HG03097 (cell line): ENCODE results near the gene ZNF254.
"Not testable (repeated sequence)": the region's sequence is repeated elsewhere in the genome, so short reads cannot be mapped to it uniquely, and the experiment has no call there.

Experiments used
- ATAC-seq: cut with Tn5 transposase; IDR thresholded peaks from one replicate; pipeline ENCODE4 v1.9.1; 2021; ENCODE audit not compliant: unreplicated experiment, low FRiP score

Gene ZNF254

GRCh38 chr19:24069905-24070657, 16.9 kb upstream of the ZNF254 start:
- no peak for ATAC-seq

DNA sequence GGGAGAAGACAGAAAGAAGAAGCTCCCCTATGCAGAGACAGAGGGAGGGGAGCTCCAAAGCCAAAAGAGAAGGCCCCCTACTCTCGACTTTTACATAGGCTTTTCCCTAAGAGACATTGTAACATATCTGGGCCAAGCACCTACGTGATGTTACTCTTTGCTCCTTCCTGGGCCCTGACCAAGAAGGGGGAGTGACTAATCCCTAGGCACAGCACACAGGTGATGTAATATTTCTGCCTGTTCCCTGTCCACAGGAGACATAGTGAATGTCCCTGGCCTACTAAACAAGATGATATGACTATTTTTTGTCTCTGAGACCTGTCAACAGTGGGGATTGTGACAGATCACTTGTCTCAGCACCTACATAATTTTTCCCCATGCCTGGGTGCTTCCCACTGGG, 15.9 kb upstream of the ZNF254 start:
- no peak for ATAC-seq

DNA sequence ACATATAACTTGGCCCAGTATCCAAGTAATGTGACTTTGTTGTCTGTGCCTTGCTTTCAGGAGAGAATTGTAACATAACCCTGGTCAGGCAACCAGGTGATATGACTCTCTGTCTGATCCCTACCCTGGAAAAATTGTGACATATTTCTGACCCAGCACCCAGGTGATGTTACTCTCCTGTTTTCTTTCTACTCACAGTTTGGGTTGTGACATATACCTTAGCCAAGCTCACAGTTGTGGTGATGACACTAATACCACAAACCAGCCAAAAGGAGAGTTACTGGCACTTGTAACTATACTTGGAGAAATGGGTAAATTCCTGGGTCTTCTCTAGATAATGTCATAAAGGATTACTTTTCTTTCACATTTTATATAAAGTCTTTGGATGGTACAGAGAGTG, 14.3 kb upstream of the ZNF254 start:
- ATAC-seq: no peak

DNA sequence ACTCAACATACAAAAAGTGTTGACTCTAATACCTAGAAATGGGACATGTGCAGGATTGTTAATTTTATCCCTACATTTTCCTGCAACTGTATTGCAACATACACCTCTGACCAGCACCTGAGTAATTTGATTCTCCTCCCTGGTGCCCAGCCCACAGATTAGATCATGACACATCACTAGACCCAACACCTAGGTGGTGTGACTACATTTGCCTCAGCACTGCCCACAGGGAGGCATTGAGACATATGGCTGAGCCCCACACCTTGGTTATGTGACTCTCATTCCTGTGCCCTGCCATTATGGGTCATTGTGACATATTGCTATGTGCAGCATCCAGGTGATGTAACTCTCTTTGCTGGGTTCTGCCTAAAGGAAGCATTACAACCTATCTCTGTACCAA, 13.2 kb upstream of the ZNF254 start:
- ATAC-seq: no peak

DNA sequence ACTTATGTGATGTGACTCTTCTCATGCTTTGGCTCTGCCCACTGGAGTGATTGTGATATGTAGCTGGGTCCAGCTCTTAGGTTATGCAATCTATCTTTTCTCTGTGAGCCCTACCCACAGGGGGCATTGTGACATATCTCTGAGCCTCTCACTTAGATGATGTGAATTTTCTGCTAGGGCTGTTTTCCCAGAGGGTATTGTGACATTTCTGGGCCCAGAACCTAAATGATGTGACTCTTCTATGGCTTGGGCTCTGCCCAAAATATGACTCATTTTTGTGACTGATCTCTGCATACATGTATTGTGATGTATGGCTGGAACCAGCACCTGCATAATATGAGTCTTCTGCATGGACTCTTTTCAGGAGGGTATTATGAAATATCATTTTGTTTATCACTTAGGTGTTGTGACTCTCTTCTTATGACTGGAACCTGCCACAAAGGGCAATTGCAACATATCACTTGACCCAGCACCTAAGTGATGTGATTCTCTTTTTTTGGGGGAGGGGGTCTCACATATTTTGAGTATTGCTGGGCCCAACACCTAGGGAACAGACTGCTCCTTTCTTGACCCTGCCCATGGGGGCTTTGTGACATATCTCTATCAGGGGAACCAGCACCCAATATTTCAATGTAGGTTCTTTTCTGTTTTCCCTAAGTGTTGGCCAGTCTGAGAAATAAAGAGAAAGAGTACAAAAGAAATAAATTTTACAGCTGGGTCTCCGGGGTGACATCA, 12.1 kb upstream of the ZNF254 start:
- ATAC-seq: no peak

- ATAC-seq: not testable (repeated sequence)
These were observed 11.5 kb upstream of the ZNF254 start for GRCh38 chr19:24075530-24075929.

DNA sequence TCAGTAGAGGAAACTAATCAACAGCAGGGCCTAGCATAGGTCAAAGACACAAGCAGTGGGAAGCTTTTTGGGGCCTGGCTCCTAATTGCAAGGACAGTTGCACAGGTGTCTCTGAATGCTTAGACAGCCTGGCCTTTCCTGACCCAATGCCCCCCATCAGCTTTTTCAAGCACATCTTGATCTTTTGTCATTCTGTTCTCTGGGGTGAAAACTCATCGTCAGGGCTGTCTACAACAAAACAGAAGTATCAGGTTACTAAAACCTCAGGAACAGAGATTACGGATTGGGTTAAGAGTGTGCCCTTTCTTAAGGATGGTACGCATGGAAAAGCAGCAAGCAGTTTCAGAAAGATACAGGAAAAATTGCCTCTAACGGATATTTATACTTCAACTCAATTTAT, 8.3 kb upstream of the ZNF254 start:
- ATAC-seq: no peak

DNA sequence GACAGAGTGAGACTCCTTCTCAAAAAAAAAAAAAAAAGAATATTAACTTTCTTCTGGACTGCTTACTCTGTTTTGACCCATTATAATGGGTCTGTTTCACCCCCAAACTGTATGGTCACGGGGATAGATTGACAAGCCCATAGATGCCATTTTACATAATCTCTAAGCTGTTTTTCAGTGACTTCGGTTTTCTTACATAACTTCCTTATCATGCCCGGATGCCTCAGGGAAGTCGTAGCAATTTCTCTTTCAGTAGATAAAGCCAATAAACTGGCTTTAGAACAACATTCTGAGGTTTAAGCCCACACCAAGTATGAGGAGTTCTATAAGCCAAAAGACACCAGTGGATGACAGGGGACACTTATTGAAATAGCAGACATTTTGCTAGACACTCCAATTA, 5.9 kb upstream of the ZNF254 start:
- ATAC-seq: no peak

DNA sequence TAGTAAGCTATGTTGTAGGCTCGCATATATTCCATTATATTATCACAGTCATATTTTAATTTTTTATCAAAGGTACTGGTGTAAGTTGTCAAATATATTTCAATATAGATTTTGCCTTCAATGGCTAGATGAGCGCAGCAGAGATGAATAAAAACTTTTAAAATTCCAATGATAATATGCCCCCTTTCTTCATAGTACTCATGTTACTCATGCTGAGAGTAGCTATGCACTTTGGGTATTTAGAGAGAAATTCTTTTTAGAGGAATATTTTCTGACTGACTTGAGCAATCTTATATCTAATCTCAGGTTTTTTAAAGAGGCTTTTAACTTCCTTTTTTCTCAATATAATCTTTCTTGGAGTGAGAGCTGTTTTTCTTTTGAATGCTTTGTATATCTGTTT, 11.4 kb downstream of the ZNF254 start:
- ATAC-seq: no peak

GRCh38 chr19:24099829-24100228, 12.8 kb downstream of the ZNF254 start:
- ATAC-seq: no peak

- not testable (repeated sequence) for ATAC-seq
These were observed 13.6 kb downstream of the ZNF254 start for GRCh38 chr19:24100597-24100996.

- no peak for ATAC-seq
These were observed 14.6 kb downstream of the ZNF254 start for GRCh38 chr19:24101459-24102115.

DNA sequence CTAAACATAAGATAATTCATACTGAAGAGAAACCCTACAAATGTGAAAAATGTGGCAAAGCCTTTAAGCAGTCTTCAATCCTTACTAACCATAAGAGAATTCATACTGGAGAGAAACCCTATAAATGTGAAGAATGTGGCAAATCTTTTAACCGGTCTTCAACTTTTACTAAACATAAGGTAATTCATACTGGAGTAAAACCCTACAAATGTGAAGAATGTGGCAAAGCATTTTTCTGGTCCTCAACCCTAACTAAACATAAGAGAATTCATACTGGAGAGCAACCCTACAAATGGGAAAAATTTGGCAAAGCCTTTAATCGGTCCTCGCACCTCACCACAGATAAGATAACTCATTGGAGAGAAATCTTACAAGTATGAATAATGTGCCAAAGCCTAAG, 40.6 kb downstream of the ZNF254 start:
- no peak for ATAC-seq

DNA sequence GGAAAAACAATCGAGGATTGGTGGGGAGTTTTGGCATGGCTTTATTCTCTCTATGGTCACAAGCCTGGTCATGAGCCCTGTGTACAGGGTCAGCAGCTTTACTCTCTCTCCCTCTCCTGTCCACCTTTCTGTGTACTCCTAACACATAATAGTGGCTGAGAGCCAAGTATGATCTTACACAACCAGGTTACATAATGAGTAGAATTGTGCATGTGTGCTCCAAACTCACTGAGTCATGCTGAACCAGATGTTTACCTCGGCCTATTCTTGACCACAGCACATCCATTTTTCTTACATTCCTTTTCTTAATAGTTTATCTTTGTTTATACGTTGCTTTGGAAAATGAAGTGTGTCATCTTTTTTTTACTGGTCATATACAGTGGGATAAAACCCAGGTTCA, 53.1 kb downstream of the ZNF254 start:
- ATAC-seq: no peak

DNA sequence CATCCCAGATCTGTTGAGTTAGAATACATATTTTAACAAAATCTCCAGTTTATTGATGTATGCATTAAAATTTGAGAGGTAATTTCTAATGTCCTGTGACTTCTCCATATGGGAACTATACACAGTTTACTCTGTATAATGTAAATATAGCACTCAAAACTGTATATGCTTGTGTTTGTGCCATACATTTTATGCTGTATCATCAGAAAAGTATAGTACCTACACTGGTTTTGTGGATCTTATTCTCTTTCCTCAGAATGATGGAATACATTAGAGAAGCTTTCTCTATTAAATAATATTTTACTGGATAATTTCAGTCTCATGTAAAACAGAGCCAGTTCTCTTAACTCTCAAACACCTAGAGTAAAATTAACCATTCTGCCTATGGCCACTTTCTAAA, 53.6 kb downstream of the ZNF254 start:
- ATAC-seq: no peak

DNA sequence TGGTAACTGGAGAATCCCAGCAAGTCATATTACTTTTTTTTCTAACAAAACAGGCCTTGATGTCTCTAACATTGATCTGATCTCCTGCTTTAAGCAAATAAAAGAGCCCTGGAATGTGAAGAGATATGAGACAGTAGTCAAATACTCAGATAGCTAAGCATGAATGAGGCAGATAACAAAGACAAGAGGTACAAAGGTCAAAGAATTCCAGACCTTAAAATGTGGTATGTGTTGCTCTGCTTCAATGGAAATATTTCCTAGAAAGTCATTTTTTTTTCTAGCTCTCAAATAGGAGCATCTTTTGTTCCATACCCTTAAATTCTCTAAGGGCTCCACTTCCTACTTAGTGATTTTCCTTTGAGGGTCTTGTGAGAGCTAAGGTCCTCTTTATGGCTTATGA, 54.6 kb downstream of the ZNF254 start:
- ATAC-seq: no peak

- no peak for ATAC-seq
These were observed 55.8 kb downstream of the ZNF254 start for GRCh38 chr19:24142771-24143170.

DNA sequence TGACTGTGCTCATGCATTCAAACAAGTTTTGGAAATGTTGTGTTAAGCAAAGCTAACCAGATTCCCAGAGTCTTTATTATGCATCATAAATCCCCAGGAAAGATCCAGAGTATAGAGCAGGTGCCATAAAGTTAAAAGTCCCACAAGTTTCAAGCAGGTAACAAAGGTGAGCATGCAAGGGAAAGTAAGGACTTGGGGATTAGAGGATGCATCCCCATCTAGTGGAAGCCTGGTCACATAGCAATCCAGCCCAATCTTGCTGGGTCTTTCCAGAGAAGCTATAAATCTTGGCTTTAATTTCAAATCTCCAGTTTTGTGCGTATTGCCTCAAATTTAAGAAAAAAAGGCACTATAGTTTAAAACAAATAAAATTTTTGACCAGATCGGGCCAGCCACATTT, 72.7 kb downstream of the ZNF254 start:
- no peak for ATAC-seq

GRCh38 chr19:24166055-24166454, 79.1 kb downstream of the ZNF254 start:
- no peak for ATAC-seq

GRCh38 chr19:24173882-24174281, 86.9 kb downstream of the ZNF254 start:
- no peak for ATAC-seq

- no peak for ATAC-seq
These were observed 90.7 kb downstream of the ZNF254 start for GRCh38 chr19:24177686-24178085.

DNA sequence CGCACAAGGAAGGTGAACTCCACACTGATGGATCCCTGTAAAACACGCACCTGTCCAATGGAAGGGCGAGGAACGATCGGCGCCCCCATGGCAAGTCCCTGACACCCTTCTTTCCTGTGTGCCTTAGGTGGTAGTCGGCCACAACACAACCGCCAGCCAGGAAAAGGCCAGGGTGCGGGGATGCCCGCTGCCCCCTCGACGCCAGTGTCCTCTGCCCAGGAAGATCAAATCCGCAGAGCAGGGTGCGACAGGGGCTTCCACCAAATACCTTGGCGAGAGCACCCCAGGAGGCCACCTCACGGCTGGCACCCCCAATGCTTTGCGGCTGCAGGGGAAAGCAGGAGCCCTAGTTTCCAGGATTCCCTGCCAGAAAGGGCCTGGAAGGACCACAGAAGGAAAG, 91.2 kb downstream of the ZNF254 start:
- ATAC-seq: no peak
